Astrocyte (in vitro differentiated cells and primary cell): Measurements from ENCODE around the gene TOMM7.
A peak's percentile ranks its signal among the peaks of the same experiment; 100 is the strongest.

Experiments
- EZH2 ChIP-seq: IDR thresholded peaks from 2 replicates; pipeline ENCODE4 v1.6.1; 2012; ENCODE audit warnings: mild to moderate bottlenecking, low read length, inconsistent platforms; ENCODE audit not compliant: insufficient read depth
- TF ChIP-seq, protein P1 (sequence below): IDR thresholded peaks from 2 replicates; pipeline ENCODE4 v1.5.1; 2011; ENCODE audit warnings: low read depth, mild to moderate bottlenecking, inconsistent platforms, low read length, moderate library complexity; ENCODE audit not compliant: insufficient read depth

- TF ChIP-seq, protein P1, sequence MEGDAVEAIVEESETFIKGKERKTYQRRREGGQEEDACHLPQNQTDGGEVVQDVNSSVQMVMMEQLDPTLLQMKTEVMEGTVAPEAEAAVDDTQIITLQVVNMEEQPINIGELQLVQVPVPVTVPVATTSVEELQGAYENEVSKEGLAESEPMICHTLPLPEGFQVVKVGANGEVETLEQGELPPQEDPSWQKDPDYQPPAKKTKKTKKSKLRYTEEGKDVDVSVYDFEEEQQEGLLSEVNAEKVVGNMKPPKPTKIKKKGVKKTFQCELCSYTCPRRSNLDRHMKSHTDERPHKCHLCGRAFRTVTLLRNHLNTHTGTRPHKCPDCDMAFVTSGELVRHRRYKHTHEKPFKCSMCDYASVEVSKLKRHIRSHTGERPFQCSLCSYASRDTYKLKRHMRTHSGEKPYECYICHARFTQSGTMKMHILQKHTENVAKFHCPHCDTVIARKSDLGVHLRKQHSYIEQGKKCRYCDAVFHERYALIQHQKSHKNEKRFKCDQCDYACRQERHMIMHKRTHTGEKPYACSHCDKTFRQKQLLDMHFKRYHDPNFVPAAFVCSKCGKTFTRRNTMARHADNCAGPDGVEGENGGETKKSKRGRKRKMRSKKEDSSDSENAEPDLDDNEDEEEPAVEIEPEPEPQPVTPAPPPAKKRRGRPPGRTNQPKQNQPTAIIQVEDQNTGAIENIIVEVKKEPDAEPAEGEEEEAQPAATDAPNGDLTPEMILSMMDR, result peak; percentile 53
- TF ChIP-seq EZH2, result no peak
These were observed 39.9 kb downstream of the TOMM7 start for GRCh38 chr7:22782616-22783232.
